Measurements from ENCODE around the gene ATP6V1G3.
"Not testable (repeated sequence)": the region's sequence is repeated elsewhere in the genome, so short reads cannot be mapped to it uniquely, and the experiment has no call there.

Gene ATP6V1G3

GRCh38 chr1:198542632-198543031, 2.2 kb upstream of the ATP6V1G3 start:
- no peak for DNase-seq (ENCODE audit: low spot score)

GRCh38 chr1:198541737-198542136, 1.3 kb upstream of the ATP6V1G3 start:
- DNase-seq (ENCODE audit: low spot score): no peak

GRCh38 chr1:198538579-198539364, 1.7 kb downstream of the ATP6V1G3 start:
- no peak for DNase-seq (ENCODE audit: low spot score)

GRCh38 chr1:198535631-198536030, 4.8 kb downstream of the ATP6V1G3 start:
- no peak for DNase-seq (ENCODE audit: low spot score)

DNA sequence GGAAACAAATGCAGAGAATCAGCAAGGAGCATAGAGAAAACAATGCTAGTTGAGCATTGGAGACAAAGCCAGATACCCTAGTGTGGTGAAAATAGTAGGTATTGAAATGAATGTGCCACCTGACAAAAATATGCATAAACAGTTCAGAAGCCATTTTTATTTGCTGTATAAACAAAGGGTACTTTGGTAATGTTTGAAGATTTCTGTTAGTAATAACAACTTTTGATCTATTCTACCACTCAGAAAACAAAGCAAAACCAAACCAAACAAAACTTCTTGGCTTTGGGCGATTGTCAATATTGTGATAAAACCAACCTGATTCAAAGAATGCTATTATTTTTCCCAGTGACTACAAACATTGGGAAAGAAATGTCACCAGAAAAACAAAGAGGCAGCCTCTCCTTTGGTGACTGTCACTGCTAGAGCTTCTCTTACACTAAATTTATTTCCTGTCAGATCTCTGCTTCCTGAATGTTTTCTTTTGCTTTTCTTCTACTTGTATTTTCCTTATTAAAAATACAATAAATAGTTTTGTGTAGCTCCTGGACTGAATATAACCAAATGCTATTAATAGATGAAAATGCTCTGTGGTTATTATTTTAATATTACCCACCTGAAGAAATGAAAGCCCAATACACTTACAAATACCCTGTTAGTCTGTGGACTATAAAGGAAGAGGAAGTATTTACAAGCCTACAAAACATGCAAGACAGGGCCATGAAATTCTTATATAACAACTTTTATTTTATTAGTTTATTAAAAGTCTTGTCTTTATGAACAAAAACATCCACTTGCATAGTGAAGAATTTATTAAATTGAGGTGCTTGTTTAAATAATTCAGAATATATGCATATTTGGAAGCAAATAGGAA, 5.7 kb downstream of the ATP6V1G3 start:
- no peak for DNase-seq (ENCODE audit: low spot score)

- no peak for DNase-seq (ENCODE audit: low spot score)
Observed at GRCh38 chr1:198531891-198532290, 8.6 kb downstream of the ATP6V1G3 start.

GRCh38 chr1:198530953-198531352, 9.5 kb downstream of the ATP6V1G3 start:
- no peak for DNase-seq (ENCODE audit: low spot score)

DNA sequence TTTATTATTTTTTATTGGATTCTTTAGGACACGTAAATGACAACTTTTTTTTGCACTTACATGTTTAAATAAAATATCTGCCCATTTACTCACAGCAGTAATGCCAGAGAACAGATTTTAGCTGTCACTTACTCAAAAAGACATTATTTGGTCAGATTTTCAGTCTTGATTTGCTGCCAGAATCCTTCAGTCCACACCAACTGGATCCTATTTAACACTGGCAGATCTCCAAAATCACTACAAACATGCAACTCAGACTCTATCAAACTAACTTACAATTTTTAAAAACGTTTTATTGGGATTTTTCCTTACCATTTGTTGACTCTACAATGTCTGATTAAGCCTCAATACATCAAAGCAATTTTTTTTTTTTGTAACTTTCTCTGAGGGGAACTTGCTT, 11.1 kb downstream of the ATP6V1G3 start:
- peak; percentile 41 for DNase-seq (ENCODE audit: low spot score)

DNA sequence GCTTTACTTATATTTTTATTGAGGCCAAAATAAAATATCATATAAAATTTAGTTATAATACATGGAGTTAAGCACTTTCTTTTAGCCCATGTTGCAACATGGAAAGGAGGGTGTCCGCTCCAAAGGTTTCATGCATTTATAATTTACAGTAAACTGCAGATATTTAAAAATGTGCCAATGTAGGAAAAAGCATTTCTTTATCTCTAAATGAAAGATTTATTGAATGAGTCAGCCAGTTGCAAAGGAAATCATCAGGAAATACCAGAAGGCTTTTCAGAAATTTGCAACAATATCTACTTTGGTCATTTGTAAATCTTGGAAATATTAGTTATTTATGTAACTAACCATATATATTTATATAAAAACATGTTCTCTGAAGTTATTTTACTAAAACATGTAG, 12.1 kb downstream of the ATP6V1G3 start:
- peak; percentile 29 for DNase-seq (ENCODE audit: low spot score)

DNA sequence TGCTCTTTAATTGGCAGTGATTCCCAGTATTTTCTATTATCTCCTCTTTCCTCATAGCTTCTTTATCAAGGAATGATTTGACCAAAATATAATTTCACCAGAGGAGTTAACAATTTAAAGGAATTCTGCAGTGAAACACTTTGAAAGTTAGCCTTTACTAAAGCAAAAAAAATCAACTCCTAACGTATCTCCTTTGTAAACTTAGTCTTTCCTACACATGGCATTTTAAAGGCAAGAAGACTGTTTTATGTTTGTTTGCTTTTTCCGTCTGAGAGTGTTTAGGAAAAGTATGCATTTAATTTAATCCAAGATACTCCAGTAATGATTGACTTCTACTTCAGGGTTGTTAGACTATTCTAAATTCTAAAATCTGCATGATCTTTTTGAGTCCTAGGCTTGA, 15.9 kb downstream of the ATP6V1G3 start:
- no peak for DNase-seq (ENCODE audit: low spot score)

DNA sequence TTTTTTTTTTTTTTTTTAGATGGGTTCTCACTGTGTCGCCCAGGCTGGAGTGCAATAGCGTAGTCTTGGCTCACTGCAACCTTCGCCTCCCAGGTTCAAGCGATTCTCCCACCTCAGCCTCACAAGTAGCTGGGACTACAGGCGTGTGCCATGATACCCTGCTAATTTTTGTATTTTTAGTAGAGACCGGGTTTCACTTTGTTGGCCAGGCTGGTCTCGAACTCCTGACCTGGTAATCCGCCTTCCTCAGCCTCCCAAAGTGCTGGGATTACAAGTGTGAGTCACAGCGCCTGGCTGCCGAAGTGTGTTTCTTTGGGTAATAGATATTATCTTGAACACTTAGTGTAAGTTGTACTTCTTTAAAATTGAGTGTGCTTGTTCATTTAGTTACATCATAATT, 16.4 kb downstream of the ATP6V1G3 start:
- not testable (repeated sequence) for DNase-seq (ENCODE audit: low spot score)

DNA sequence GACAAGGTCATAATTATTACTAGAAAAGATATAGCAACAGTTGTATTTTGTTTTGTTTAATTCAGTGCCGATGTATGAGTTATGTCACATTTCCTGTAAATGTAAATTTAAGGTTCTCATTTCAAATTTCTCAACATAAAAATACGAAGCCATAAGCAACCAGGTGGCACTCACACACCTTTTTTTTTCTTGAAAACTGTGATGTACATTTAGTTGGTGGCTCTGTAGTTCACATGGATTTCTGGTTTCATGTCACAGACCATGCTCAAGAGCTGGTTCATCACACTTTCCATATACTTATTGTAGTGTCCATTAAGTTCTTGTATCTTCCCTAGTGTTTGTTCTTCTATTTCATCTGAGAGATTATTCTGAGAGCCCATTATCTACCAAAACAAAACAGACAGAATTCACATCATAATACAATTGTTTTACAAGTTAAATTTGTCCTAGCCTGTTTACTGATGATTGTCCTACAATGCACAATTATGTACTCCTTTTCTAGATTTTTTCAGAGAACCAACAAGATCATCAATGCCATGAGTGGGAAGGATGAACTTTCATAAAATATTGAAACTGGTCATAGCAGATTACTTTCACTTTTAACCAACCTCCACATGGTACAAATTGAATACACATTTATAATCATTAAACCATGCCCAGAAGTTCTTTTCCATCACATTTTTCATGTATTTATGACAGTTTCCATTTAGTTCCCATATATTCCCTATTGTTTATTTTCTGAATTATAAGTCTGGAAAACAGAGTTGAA, 17.1 kb downstream of the ATP6V1G3 start:
- no peak for DNase-seq (ENCODE audit: low spot score)

- no peak for DNase-seq (ENCODE audit: low spot score)
Observed at GRCh38 chr1:198520524-198521254, 19.8 kb downstream of the ATP6V1G3 start.

GRCh38 chr1:198519639-198520501, 20.6 kb downstream of the ATP6V1G3 start:
- DNase-seq (ENCODE audit: low spot score): no peak

GRCh38 chr1:198517623-198518199, 22.8 kb downstream of the ATP6V1G3 start:
- DNase-seq (ENCODE audit: low spot score): no peak

DNA sequence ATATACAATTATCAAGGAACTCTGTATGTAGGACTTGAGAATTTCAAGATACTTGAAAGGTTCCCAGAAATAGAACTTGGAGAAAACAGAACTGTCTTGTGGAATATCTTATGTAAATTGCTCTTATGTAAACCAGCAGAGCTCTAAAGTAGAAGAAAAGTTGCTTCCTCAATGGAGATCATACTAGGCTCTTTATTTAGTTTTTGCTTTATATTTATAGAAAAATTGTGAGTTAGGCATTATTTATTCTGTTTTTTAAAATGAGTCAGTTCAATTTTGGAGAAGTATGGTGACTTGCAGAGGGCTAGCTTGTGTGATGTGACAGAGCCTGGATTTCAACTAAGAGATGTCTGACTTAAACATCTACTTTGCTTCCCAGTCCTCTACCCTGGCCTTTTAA, 40.4 kb downstream of the ATP6V1G3 start:
- no peak for DNase-seq (ENCODE audit: low spot score)

DNA sequence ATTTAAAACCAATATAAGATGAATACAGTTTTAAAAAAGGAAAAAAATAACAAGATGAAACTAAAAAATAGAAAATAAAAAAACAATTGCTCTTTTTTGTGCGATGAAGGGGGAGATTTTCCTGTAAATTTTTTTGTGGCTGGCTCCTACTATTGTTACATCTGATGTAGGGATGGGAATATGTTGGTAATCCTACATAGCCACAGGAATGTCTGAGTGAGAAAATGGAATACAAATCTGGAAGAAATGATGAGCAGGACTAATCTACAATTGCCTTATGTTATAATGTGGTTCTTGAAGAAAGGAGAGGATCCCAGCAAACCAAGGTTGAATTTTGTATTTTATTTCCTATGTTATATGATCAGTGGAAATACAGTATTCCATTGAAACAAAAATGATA, 40.9 kb downstream of the ATP6V1G3 start:
- DNase-seq (ENCODE audit: low spot score): peak; percentile 37

GRCh38 chr1:198498881-198499280, 41.6 kb downstream of the ATP6V1G3 start:
- DNase-seq (ENCODE audit: low spot score): no peak

DNA sequence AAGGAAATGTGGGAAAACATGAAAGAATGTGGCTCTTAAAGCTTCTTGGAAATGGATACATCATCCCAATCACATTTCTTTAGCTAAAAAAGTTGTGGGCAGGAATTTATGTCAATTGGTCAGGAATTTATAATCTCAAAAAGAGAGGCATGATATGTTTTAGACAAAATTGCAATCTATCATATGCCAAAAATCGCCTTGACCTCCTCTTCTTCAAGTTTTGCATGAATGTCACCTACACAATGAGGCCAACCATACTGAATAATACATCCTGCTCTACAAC, 42.4 kb downstream of the ATP6V1G3 start:
- DNase-seq (ENCODE audit: low spot score): no peak

DNA sequence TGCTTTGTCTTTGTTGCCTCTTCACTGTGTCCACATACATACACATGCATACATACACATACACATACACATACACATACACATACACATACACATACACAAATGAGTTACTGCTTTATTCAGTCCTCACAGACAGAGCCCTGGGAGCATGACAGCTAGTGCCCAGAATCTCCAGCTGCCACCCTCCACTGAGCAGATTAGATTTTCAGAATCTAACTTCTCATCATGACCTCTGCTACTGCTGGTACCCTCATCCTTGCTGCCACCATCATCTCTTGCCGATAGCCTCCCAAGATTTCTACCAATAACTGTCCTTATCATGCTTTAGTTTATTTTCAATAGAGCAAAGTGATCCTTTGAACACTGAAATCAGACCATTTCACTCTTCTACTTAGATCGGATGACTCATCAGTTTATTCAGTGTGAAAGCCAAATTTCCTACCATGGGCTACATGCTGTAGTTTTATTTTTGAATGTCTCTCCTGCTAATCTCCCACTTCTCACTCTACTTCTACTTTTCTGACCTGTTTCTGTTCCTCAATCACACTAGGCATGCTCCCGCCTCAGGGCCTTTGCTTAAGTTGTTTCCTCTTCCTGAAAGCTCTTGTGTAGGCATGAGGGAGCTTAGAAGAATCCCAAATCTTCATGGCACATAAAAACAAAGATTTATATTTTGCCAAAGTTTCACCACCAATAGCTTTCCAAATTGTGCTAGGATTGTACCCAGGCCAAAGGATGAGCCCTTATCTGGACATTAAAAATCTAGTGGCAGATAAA, 43.0 kb downstream of the ATP6V1G3 start:
- DNase-seq (ENCODE audit: low spot score): no peak
